ENCODE measurements around the gene NTF4. TPM values are rescaled to one million over a fixed set of nuclear protein-coding genes. Genes with fewer than 3 reads are reported as not detected.

Gene NTF4
- total and polyA plus RNA-seq, 4 experiments from 2014 or later = not detected

- Histone ChIP-seq H3K9me3 (ENCODE audit: control insufficient read depth in 1 of 2, low read length in 2 of 2) (no peaks in the 10 kb centered on the region), H3K4me1 (ENCODE audit: insufficient read depth, low read length) (peaks cover 24% of the 10 kb centered on the region), H3K4me3 (ENCODE audit: low read length in 2 of 2) (peak within 1 kb of the TSS in 1 of 2 donors; percentile 73), H3K27ac (ENCODE audit: low read depth, low read length) (peak within 1 kb of the TSS; percentile 23), H3K36me3 (ENCODE audit: insufficient read depth, low read length) (peaks cover 4% of the 10 kb centered on the region), H3K27me3 (ENCODE audit: insufficient read depth, low read length) (no peaks in the 10 kb centered on the region)
- Mint-ChIP-seq H3K36me3 (peaks cover 4 to 20% of the 10 kb centered on the region in 2 donors), H3K27ac (peak within 1 kb of the TSS in 6 of 7 donors; percentile 13 to 66 (median 37)), H3K4me3 (peak within 1 kb of the TSS; percentile 79 to 94 (median 89)), H3K27me3 (peaks cover 0 to 3% of the 10 kb centered on the region in 2 donors), H3K4me1 (peaks cover 15 to 39% (median 25%) of the 10 kb centered on the region in 4 donors), H3K9me3 (no peaks in the 10 kb centered on the region)
- DNase-seq = no peak
- ChIA-PET CTCF (ENCODE audit: partially characterized antibody) (interaction anchor here (0.6 to 3.0 kb wide), 6 partner anchors 13 to 798 kb away, joined by 3 to 22 read pairs (median 4); partner anchors contain the start of genes GYS1 and RUVBL2), POLR2A (ENCODE audit: partially characterized antibody) (interaction anchor here (1.2 to 3.4 kb wide), 5 partner anchors 17 to 142 kb away, joined by 3 to 33 read pairs (median 7); partner anchors contain the start of genes GYS1, NUCB1 and RUVBL2)
- intact Hi-C loops (cut with micrococcal nuclease) = no loop called here
Observed at GRCh38 chr19:49017041-49017665, 47.5 kb downstream of the NTF4 start, which contains the start of gene LHB. LHB (minus strand) TSS chr19:49017091; CDS start chr19:49017081, 10 bp downstream.

DNA sequence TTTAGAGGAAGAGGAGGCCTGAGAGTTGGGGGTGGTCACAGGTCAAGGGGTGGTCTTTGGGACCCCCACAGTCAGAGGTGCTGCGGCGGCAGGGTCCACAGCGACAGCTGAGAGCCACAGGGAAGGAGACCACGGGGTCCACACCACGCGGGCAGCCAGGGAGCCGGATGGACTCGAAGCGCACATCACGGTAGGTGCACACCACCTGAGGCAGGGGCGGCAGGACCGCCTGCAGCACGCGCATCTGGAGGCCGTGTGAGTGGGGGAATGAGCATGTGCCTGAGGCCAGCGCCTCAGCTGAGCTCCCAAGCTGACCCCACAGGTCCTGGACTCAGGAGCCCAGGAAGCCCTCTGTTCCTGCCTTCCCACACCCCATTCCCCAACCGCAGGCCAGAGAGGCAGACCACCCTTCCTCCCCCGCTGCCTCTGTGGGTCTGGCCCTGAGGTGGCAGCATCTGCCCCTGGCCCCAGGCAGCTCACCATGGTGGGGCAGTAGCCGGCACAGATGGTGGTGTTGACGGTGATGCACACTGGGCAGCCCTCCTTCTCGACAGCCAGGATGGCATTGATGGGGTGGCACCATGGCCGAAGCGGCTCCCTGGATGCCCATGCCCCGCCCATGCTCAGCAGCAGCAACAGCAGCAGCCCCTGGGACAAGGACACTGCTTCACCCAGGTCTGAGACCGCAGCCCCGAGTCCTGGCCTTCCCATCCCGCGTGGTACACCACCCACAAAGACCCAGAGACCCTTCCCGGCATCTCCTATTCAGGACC lies 48.4 kb downstream of the NTF4 start:
- Histone ChIP-seq H3K27ac (ENCODE audit: low read depth, low read length) (no peak overlapping the region), H3K9me3 (ENCODE audit: control insufficient read depth in 1 of 2, low read length in 2 of 2) (no peaks in the 10 kb centered on the region), H3K4me3 (ENCODE audit: low read length in 2 of 2) (no peak overlapping the region), H3K4me1 (ENCODE audit: insufficient read depth, low read length) (peaks cover 23% of the 10 kb centered on the region), H3K36me3 (ENCODE audit: insufficient read depth, low read length) (peaks cover 12% of the 10 kb centered on the region), H3K27me3 (ENCODE audit: insufficient read depth, low read length) (no peaks in the 10 kb centered on the region)
- H3K9me3 Mint-ChIP-seq = no peaks in the 10 kb centered on the region
- peaks cover 0 to 3% of the 10 kb centered on the region in 2 donors for H3K27me3 Mint-ChIP-seq
- H3K36me3 Mint-ChIP-seq = peaks cover 7 to 24% of the 10 kb centered on the region in 2 donors
- H3K27ac Mint-ChIP-seq = peak overlapping the region in 1 of 7 donors; percentile 66
- CTCF ChIA-PET (ENCODE audit: partially characterized antibody) = interaction anchor here (0.7 kb wide), 1 partner anchor 19 kb away, joined by 3 read pairs; no protein-coding TSS in a partner anchor
- POLR2A ChIA-PET (ENCODE audit: partially characterized antibody) = no interaction called here
- no peak for DNase-seq
- H3K4me3 Mint-ChIP-seq = peak overlapping the region in 2 of 8 donors; percentile 43 to 65
- intact Hi-C loops (cut with micrococcal nuclease) = no loop called here
- H3K4me1 Mint-ChIP-seq = peaks cover 13 to 36% (median 21%) of the 10 kb centered on the region in 4 donors

DNA sequence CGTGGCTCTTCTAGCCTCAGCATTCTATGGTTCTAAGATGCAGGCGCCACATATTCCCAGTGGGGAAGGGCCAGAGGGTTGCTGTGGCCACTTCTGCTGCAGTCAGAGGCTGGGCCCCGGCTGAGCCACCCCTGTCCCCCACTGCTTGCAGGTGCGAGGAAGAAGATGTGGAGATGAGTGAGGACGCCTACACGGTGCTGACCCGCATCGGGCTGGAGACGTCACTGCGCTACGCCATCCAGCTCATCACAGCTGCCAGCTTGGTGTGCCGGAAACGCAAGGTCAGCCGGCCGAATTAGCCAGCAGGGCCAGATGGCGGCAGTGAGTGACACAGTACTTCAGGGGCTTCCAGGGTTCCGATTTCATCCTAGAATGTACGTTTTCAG lies 49.8 kb downstream of the NTF4 start:
- Mint-ChIP-seq H3K27ac (peak overlapping the region in 1 of 7 donors; percentile 13), H3K36me3 (peaks cover 14 to 31% of the 10 kb centered on the region in 2 donors), H3K9me3 (no peaks in the 10 kb centered on the region), H3K4me1 (peaks cover 6 to 22% (median 12%) of the 10 kb centered on the region in 4 donors), H3K27me3 (peaks cover 0 to 3% of the 10 kb centered on the region in 2 donors), H3K4me3 (no peak overlapping the region)
- Histone ChIP-seq H3K4me1 (ENCODE audit: insufficient read depth, low read length) (peaks cover 10% of the 10 kb centered on the region), H3K36me3 (ENCODE audit: insufficient read depth, low read length) (peaks cover 12% of the 10 kb centered on the region), H3K4me3 (ENCODE audit: low read length in 2 of 2) (no peak overlapping the region), H3K27me3 (ENCODE audit: insufficient read depth, low read length) (no peaks in the 10 kb centered on the region), H3K9me3 (ENCODE audit: control insufficient read depth in 1 of 2, low read length in 2 of 2) (no peaks in the 10 kb centered on the region), H3K27ac (ENCODE audit: low read depth, low read length) (no peak overlapping the region)
- DNase-seq = no peak
- intact Hi-C loops (cut with micrococcal nuclease) = no loop called here
- CTCF ChIA-PET (ENCODE audit: partially characterized antibody) = no interaction called here
- POLR2A ChIA-PET (ENCODE audit: partially characterized antibody) = no interaction called here

DNA sequence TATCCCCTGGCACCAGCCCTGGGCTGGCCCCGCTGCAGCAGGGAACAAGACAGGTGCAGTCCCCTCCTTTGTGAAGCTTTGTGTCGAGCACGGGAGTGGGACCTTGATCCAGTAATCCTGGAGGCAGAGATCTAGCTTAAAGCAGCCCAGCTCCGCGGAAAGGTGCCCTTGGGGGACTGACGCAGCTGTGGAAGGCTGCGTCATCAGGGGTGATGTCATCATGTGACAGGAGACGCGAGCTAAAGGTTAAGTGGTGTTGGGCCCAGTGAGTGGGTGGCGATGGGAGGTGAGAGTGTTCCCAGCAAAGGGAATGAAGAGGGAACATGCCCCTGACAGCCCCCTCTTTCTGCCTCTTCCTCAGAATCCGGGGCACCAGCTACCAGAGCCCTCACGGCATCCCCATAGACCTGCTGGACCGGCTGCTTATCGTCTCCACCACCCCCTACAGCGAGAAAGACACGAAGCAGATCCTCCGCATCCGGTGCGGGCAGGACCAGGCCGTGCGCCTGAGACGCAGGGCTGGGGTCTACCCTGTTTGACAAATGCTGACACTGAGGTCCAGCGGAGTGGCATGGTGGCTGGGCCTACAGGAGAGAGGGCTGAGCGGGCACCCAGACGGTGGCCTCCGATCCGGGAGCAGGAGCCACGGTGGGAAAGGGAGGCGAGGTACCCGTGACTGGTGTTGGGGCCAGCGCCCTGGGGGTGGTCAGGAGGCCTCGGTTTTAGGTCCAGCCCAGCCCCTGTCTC lies 50.3 kb downstream of the NTF4 start:
- Mint-ChIP-seq H3K27me3 (peaks cover 0 to 3% of the 10 kb centered on the region in 2 donors), H3K9me3 (no peaks in the 10 kb centered on the region), H3K27ac (peak overlapping the region in 3 of 7 donors; percentile 47 to 73 (median 57)), H3K4me1 (peaks cover 6 to 17% (median 8%) of the 10 kb centered on the region in 4 donors), H3K4me3 (no peak overlapping the region), H3K36me3 (peaks cover 14 to 34% of the 10 kb centered on the region in 2 donors)
- peaks cover 10% of the 10 kb centered on the region for H3K4me1 ChIP-seq (ENCODE audit: insufficient read depth, low read length)
- H3K9me3 ChIP-seq (ENCODE audit: control insufficient read depth in 1 of 2, low read length in 2 of 2) = no peaks in the 10 kb centered on the region
- no peak overlapping the region for H3K27ac ChIP-seq (ENCODE audit: low read depth, low read length)
- ChIA-PET CTCF (ENCODE audit: partially characterized antibody) (interaction anchor here (1.1 to 1.8 kb wide), 3 partner anchors 15 to 21 kb away, joined by 5 to 6 read pairs (median 6); partner anchors contain the start of genes GYS1 and RUVBL2), POLR2A (ENCODE audit: partially characterized antibody) (interaction anchor here (0.6 kb wide), 1 partner anchor 11 kb away, joined by 4 read pairs; no protein-coding TSS in a partner anchor)
- no peak overlapping the region for H3K4me3 ChIP-seq (ENCODE audit: low read length in 2 of 2)
- no peak for DNase-seq
- intact Hi-C loops (cut with micrococcal nuclease) = no loop called here
- H3K27me3 ChIP-seq (ENCODE audit: insufficient read depth, low read length) = no peaks in the 10 kb centered on the region
- H3K36me3 ChIP-seq (ENCODE audit: insufficient read depth, low read length) = peaks cover 12% of the 10 kb centered on the region

- no peak overlapping the region for H3K27ac Mint-ChIP-seq
Observed at GRCh38 chr19:49011194-49011593, 53.4 kb downstream of the NTF4 start.

More at GRCh38 chr19:49011194-49011593, 53.4 kb downstream of the NTF4 start:
- peaks cover 14 to 43% of the 10 kb centered on the region in 2 donors for H3K36me3 Mint-ChIP-seq
- H3K4me1 ChIP-seq (ENCODE audit: insufficient read depth, low read length) = no peaks in the 10 kb centered on the region
- no peak overlapping the region for H3K27ac ChIP-seq (ENCODE audit: low read depth, low read length)
- H3K27me3 Mint-ChIP-seq = no peaks in the 10 kb centered on the region
- H3K4me3 ChIP-seq (ENCODE audit: low read length in 2 of 2) = no peak overlapping the region
- H3K27me3 ChIP-seq (ENCODE audit: insufficient read depth, low read length) = no peaks in the 10 kb centered on the region
- no peaks in the 10 kb centered on the region for H3K9me3 ChIP-seq (ENCODE audit: control insufficient read depth in 1 of 2, low read length in 2 of 2)
- H3K4me3 Mint-ChIP-seq = no peak overlapping the region
- intact Hi-C loops (cut with micrococcal nuclease) = no loop called here
- H3K36me3 ChIP-seq (ENCODE audit: insufficient read depth, low read length) = peaks cover 19% of the 10 kb centered on the region
- no peaks in the 10 kb centered on the region for H3K9me3 Mint-ChIP-seq
- H3K4me1 Mint-ChIP-seq = no peaks in the 10 kb centered on the region
- ChIA-PET CTCF (ENCODE audit: partially characterized antibody) (interaction anchor here (3.1 kb wide), 1 partner anchor 18 kb away, joined by 10 read pairs; the partner anchor contains the start of genes GYS1 and RUVBL2), POLR2A (ENCODE audit: partially characterized antibody) (no interaction called here)
- DNase-seq = no peak

All from CD4-positive, alpha-beta memory T cell (primary cell).